Measurements from ENCODE around the gene SHC4.

Gene SHC4

DNA sequence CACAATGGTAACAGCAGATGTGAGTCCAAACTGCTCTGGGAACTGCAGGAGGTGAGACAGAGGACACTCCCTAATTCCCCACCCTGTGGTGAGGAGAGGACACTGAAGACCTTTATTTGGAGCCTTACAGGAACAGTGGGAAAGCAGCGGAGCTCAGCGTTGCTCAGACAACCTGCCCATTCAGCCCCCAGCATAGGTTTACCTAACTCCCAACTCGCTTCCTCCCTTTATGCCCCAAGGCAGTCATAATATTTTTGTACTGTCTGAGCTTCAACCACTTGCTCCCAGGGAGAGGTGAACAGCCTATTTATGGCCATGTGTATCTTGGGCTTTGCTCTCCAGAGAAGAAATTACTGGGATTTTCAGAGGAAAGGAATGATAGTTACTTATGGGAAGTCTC lies 34.1 kb downstream of the SHC4 start:
- Histone ChIP-seq H3K36me3 (replicated peaks) (no peaks in the 10 kb centered on the region), H3K27ac (no peak overlapping the region), H3K4me3 (ENCODE audit: low read depth, low read length) (no peak overlapping the region), H3K27me3 (replicated peaks) (no peaks in the 10 kb centered on the region)
- no peak for DNase-seq
- in situ Hi-C loops (cut with HindIII; ENCODE audit: low pct_ligation_motif_present, low sequenced_read_pairs), result no loop called here
- TF ChIP-seq, protein P1, sequence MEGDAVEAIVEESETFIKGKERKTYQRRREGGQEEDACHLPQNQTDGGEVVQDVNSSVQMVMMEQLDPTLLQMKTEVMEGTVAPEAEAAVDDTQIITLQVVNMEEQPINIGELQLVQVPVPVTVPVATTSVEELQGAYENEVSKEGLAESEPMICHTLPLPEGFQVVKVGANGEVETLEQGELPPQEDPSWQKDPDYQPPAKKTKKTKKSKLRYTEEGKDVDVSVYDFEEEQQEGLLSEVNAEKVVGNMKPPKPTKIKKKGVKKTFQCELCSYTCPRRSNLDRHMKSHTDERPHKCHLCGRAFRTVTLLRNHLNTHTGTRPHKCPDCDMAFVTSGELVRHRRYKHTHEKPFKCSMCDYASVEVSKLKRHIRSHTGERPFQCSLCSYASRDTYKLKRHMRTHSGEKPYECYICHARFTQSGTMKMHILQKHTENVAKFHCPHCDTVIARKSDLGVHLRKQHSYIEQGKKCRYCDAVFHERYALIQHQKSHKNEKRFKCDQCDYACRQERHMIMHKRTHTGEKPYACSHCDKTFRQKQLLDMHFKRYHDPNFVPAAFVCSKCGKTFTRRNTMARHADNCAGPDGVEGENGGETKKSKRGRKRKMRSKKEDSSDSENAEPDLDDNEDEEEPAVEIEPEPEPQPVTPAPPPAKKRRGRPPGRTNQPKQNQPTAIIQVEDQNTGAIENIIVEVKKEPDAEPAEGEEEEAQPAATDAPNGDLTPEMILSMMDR (IDR thresholded peaks at IDR 0.05; ENCODE audit: low read depth, low read length, missing control alignments), result no peak

DNA sequence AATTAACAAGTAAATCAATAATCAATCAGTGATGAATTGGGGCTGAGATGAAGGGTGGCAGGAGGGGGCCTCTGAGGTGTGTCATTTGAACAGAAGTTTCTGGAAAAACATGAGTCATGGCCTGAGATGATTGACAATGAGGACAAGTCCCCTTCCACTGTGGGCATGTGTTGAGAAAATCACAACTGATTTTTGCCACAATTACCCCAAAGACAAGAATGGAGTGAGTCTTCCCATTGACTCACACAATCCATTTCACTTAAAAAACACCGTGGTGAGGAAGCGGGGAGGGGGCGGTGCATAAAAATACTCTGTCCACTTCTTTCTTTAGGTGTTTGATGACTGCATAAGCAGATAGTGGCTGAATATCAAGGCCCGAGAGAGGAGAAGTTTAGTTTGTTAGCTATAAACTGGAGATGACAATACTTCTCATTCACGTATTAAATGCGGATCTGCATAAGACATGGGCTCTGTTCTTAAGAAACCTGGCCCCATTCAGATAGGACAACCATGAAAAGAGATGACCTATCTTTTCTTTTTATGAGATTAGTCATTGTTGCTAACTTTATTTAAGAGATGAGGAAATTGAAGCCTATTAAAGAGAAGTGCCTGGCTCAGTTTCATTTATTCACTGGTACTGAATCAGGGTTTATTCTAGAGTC lies 34.7 kb downstream of the SHC4 start:
- in situ Hi-C loops (cut with HindIII; ENCODE audit: low pct_ligation_motif_present, low sequenced_read_pairs), result no loop called here
- Histone ChIP-seq H3K27me3 (replicated peaks) (no peaks in the 10 kb centered on the region), H3K36me3 (replicated peaks) (no peaks in the 10 kb centered on the region), H3K27ac (no peak overlapping the region), H3K4me3 (ENCODE audit: low read depth, low read length) (no peak overlapping the region)
- peak; percentile 29 for DNase-seq
- TF ChIP-seq, protein P1 (IDR thresholded peaks at IDR 0.05; ENCODE audit: low read depth, low read length, missing control alignments), result no peak

- in situ Hi-C loops (cut with HindIII; ENCODE audit: low pct_ligation_motif_present, low sequenced_read_pairs), result no loop called here
- TF ChIP-seq, protein P1 (IDR thresholded peaks at IDR 0.05; ENCODE audit: low read depth, low read length, missing control alignments), result no peak
- Histone ChIP-seq H3K4me3 (ENCODE audit: low read depth, low read length) (no peak overlapping the region), H3K27me3 (replicated peaks) (no peaks in the 10 kb centered on the region), H3K27ac (peak overlapping the region; percentile 39), H3K36me3 (replicated peaks) (no peaks in the 10 kb centered on the region)
- peak; percentile 89 for DNase-seq
Measured at GRCh38 chr15:48925714-48926223, 38.0 kb downstream of the SHC4 start.

GRCh38 chr15:48924528-48925393 lies 39.0 kb downstream of the SHC4 start:
- H3K27me3 ChIP-seq (replicated peaks), result no peaks in the 10 kb centered on the region
- no peak overlapping the region for H3K27ac ChIP-seq
- no peak for DNase-seq
- in situ Hi-C loops (cut with HindIII; ENCODE audit: low pct_ligation_motif_present, low sequenced_read_pairs), result no loop called here
- no peak overlapping the region for H3K4me3 ChIP-seq (ENCODE audit: low read depth, low read length)
- TF ChIP-seq, protein P1 (IDR thresholded peaks at IDR 0.05; ENCODE audit: low read depth, low read length, missing control alignments), result no peak
- no peaks in the 10 kb centered on the region for H3K36me3 ChIP-seq (replicated peaks)

DNA sequence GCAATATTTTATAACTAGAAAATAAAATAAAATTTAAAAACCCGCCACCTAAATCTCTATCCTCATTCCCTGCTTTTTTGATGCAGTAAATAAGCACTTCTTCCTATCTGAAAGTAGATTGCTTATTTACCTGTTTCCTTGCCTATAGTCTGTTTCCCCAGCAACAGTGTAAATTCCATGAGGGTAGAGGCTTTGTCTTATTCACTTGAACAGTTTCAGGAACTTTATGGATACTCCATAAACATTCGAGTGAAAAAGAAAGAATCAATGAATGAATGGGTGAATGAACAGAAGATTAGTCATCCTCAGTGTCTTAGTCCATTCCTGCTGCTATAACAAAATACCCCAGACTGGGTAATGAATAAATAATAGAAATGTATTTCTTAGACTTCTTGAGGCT lies 41.7 kb downstream of the SHC4 start:
- Histone ChIP-seq H3K27ac (no peak overlapping the region), H3K27me3 (replicated peaks) (no peaks in the 10 kb centered on the region), H3K4me3 (ENCODE audit: low read depth, low read length) (no peak overlapping the region), H3K36me3 (replicated peaks) (no peaks in the 10 kb centered on the region)
- TF ChIP-seq, protein P1 (IDR thresholded peaks at IDR 0.05; ENCODE audit: low read depth, low read length, missing control alignments), result no peak
- in situ Hi-C loops (cut with HindIII; ENCODE audit: low pct_ligation_motif_present, low sequenced_read_pairs), result no loop called here
- DNase-seq, result no peak
